Measurements from ENCODE around the gene FGF3. TPM values are rescaled to one million over a fixed set of nuclear protein-coding genes. Genes with fewer than 3 reads are reported as not detected.

Gene FGF3
- total RNA-seq, 1 experiment from 2014 or later, result not detected

- no peaks in the 10 kb centered on the region for H3K79me2 ChIP-seq (ENCODE audit: low read length)
- no peaks in the 10 kb centered on the region for H3K9me2 ChIP-seq (replicated peaks; ENCODE audit: insufficient read depth, low read length)
- no peak overlapping the region for H3K9ac ChIP-seq (ENCODE audit: low read length)
- DNase-seq, result no peak
- H3K9me3 ChIP-seq (ENCODE audit: low read length), result no peaks in the 10 kb centered on the region
- H3K4me2 ChIP-seq (ENCODE audit: low read depth, low read length, poor library complexity, severe bottlenecking), result no peak overlapping the region
- H4K20me1 ChIP-seq (ENCODE audit: insufficient read depth, low read depth, low read length), result no peaks in the 10 kb centered on the region
- H2AFZ ChIP-seq (ENCODE audit: low read length), result no peak overlapping the region
- H3K36me3 ChIP-seq (ENCODE audit: insufficient read depth, low read length), result no peaks in the 10 kb centered on the region
- H3K27me3 ChIP-seq (ENCODE audit: low read length), result no peaks in the 10 kb centered on the region
- H3K4me1 ChIP-seq (ENCODE audit: low read length), result no peaks in the 10 kb centered on the region
- no peak overlapping the region for H3K4me3 ChIP-seq (ENCODE audit: low read length)
- H3K27ac ChIP-seq (ENCODE audit: low read length), result no peak overlapping the region
Observed at GRCh38 chr11:69781241-69781640, 38.0 kb downstream of the FGF3 start.

- no peaks in the 10 kb centered on the region for H3K4me1 ChIP-seq (ENCODE audit: low read length)
- H3K27me3 ChIP-seq (ENCODE audit: low read length), result no peaks in the 10 kb centered on the region
- H3K27ac ChIP-seq (ENCODE audit: low read length), result no peak overlapping the region
- H3K4me3 ChIP-seq (ENCODE audit: low read length), result no peak overlapping the region
- no peak overlapping the region for H3K4me2 ChIP-seq (ENCODE audit: low read depth, low read length, poor library complexity, severe bottlenecking)
- no peak for DNase-seq
- no peaks in the 10 kb centered on the region for H3K9me3 ChIP-seq (ENCODE audit: low read length)
- H3K9ac ChIP-seq (ENCODE audit: low read length), result no peak overlapping the region
- H3K79me2 ChIP-seq (ENCODE audit: low read length), result no peaks in the 10 kb centered on the region
- H2AFZ ChIP-seq (ENCODE audit: low read length), result no peak overlapping the region
- no peaks in the 10 kb centered on the region for H3K36me3 ChIP-seq (ENCODE audit: insufficient read depth, low read length)
- no peaks in the 10 kb centered on the region for H4K20me1 ChIP-seq (ENCODE audit: insufficient read depth, low read depth, low read length)
- H3K9me2 ChIP-seq (replicated peaks; ENCODE audit: insufficient read depth, low read length), result no peaks in the 10 kb centered on the region
Observed at GRCh38 chr11:69778373-69778772, 40.8 kb downstream of the FGF3 start.

GRCh38 chr11:69775163-69775755, 44.0 kb downstream of the FGF3 start, which contains the start of gene FGF4:
Gene FGF4 (minus strand): TSS chr11:69775341. CDS start chr11:69775084, 257 bp downstream.
- Histone ChIP-seq H3K36me3 (ENCODE audit: insufficient read depth, low read length) (no peaks in the 10 kb centered on the region), H2AFZ (ENCODE audit: low read length) (no peak within 1 kb of the TSS), H3K4me2 (ENCODE audit: low read depth, low read length, poor library complexity, severe bottlenecking) (no peak within 1 kb of the TSS), H3K9me3 (ENCODE audit: low read length) (no peaks in the 10 kb centered on the region), H3K27ac (ENCODE audit: low read length) (no peak within 1 kb of the TSS), H3K27me3 (ENCODE audit: low read length) (no peaks in the 10 kb centered on the region), H4K20me1 (ENCODE audit: insufficient read depth, low read depth, low read length) (no peaks in the 10 kb centered on the region), H3K9me2 (replicated peaks; ENCODE audit: insufficient read depth, low read length) (no peaks in the 10 kb centered on the region), H3K4me3 (ENCODE audit: low read length) (no peak within 1 kb of the TSS), H3K9ac (ENCODE audit: low read length) (no peak within 1 kb of the TSS), H3K4me1 (ENCODE audit: low read length) (no peaks in the 10 kb centered on the region), H3K79me2 (ENCODE audit: low read length) (no peaks in the 10 kb centered on the region)
- DNase-seq, result no peak

DNA sequence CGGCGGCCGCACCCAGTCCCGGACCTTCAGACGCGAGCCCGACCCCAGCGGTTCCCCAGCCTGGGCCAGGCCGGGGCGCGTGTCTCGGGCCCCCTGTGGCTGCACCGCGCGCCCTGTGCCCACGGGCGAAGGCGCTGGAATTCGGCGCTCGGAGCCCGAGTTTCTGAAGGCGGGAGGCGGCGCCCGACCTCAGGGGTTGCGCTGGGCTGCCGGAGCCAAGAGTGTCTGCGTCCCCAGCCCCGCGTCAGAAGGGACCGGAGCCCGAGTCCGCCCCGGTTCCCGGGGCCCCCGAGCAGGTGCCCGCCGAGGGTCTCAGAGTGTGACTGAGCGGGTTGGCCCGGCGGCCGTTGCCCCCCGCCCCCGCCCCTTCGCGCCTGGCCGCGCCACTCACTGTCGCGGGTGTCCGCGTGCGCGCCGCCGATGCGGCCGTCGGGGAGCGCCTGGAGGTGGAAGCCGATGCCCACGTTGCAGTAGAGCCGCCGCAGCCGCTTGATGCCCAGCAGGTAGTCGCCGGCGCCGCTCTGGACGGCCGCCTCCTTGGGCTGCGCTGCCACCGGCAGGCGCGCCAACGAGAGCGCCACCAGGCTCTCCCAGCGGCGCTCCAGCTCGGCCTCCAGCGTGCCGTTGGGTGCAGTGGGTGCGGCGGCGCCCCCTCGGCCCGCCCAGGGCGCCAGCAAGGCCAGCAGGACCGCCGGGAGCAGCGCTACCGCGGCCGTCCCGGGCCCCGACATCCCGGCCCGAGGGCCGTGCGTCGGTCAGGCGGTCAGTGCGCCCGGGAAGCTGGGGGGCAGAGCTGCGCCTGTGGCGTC, 44.7 kb downstream of the FGF3 start:
- Histone ChIP-seq H3K27me3 (ENCODE audit: low read length) (no peaks in the 10 kb centered on the region), H3K4me1 (ENCODE audit: low read length) (no peaks in the 10 kb centered on the region), H3K4me2 (ENCODE audit: low read depth, low read length, poor library complexity, severe bottlenecking) (no peak overlapping the region), H3K27ac (ENCODE audit: low read length) (no peak overlapping the region), H4K20me1 (ENCODE audit: insufficient read depth, low read depth, low read length) (no peaks in the 10 kb centered on the region), H3K9me3 (ENCODE audit: low read length) (no peaks in the 10 kb centered on the region), H3K36me3 (ENCODE audit: insufficient read depth, low read length) (no peaks in the 10 kb centered on the region), H2AFZ (ENCODE audit: low read length) (no peak overlapping the region), H3K79me2 (ENCODE audit: low read length) (no peaks in the 10 kb centered on the region), H3K4me3 (ENCODE audit: low read length) (no peak overlapping the region), H3K9ac (ENCODE audit: low read length) (no peak overlapping the region), H3K9me2 (replicated peaks; ENCODE audit: insufficient read depth, low read length) (no peaks in the 10 kb centered on the region)
- no peak for DNase-seq

DNA sequence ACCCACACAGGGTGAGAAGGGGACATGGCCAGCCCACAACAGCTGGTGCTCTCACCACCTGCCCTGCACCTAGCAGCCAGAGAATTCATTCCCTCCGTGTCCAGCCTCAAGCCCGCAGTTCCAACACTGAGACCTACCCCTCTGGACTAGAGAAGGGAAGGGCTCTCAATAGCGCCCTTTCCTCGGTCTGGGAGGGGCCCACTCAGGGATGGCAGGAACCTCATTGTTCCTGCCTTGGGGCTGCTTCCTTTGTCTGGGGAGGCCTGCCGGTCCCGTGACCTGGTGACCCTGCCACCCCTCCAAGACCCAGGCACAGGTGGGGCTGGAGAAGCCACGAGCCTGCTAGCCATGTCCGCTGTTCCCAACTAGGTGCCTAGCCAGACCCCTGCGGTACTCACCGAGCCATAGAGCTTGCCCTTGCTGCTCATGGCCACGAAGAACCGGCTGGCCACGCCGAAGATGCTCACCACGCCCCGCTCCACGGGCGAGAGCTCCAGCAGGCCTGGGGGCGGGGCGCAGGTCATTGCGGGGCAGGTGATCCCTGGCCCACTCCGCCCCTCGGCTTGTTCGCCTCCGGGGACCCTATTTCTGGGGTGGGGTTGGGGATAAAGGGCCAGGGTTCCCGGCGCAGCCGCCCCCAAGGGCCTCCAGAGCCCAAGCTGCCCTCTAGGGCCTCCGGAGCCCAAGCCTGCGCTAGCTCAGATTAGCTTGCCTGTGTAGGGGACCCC, 45.4 kb downstream of the FGF3 start:
- no peak overlapping the region for H3K27ac ChIP-seq (ENCODE audit: low read length)
- H3K9me2 ChIP-seq (replicated peaks; ENCODE audit: insufficient read depth, low read length), result no peaks in the 10 kb centered on the region
- no peaks in the 10 kb centered on the region for H3K4me1 ChIP-seq (ENCODE audit: low read length)
- H3K4me2 ChIP-seq (ENCODE audit: low read depth, low read length, poor library complexity, severe bottlenecking), result no peak overlapping the region
- H3K27me3 ChIP-seq (ENCODE audit: low read length), result no peaks in the 10 kb centered on the region
- no peaks in the 10 kb centered on the region for H3K9me3 ChIP-seq (ENCODE audit: low read length)
- H2AFZ ChIP-seq (ENCODE audit: low read length), result no peak overlapping the region
- no peak overlapping the region for H3K9ac ChIP-seq (ENCODE audit: low read length)
- no peaks in the 10 kb centered on the region for H3K79me2 ChIP-seq (ENCODE audit: low read length)
- no peaks in the 10 kb centered on the region for H4K20me1 ChIP-seq (ENCODE audit: insufficient read depth, low read depth, low read length)
- no peaks in the 10 kb centered on the region for H3K36me3 ChIP-seq (ENCODE audit: insufficient read depth, low read length)
- no peak for DNase-seq
- H3K4me3 ChIP-seq (ENCODE audit: low read length), result no peak overlapping the region

GRCh38 chr11:69771466-69771865, 47.8 kb downstream of the FGF3 start:
- Histone ChIP-seq H3K9me3 (ENCODE audit: low read length) (no peaks in the 10 kb centered on the region), H3K27me3 (ENCODE audit: low read length) (no peaks in the 10 kb centered on the region), H3K4me2 (ENCODE audit: low read depth, low read length, poor library complexity, severe bottlenecking) (no peak overlapping the region), H2AFZ (ENCODE audit: low read length) (no peak overlapping the region), H3K27ac (ENCODE audit: low read length) (no peak overlapping the region), H3K36me3 (ENCODE audit: insufficient read depth, low read length) (no peaks in the 10 kb centered on the region), H3K4me3 (ENCODE audit: low read length) (no peak overlapping the region), H3K9ac (ENCODE audit: low read length) (no peak overlapping the region), H4K20me1 (ENCODE audit: insufficient read depth, low read depth, low read length) (no peaks in the 10 kb centered on the region), H3K9me2 (replicated peaks; ENCODE audit: insufficient read depth, low read length) (no peaks in the 10 kb centered on the region), H3K79me2 (ENCODE audit: low read length) (no peaks in the 10 kb centered on the region), H3K4me1 (ENCODE audit: low read length) (no peaks in the 10 kb centered on the region)
- no peak for DNase-seq

GRCh38 chr11:69770540-69770939, 48.7 kb downstream of the FGF3 start:
- H3K9me2 ChIP-seq (replicated peaks; ENCODE audit: insufficient read depth, low read length), result no peaks in the 10 kb centered on the region
- H2AFZ ChIP-seq (ENCODE audit: low read length), result no peak overlapping the region
- no peaks in the 10 kb centered on the region for H3K4me1 ChIP-seq (ENCODE audit: low read length)
- H4K20me1 ChIP-seq (ENCODE audit: insufficient read depth, low read depth, low read length), result no peaks in the 10 kb centered on the region
- H3K27ac ChIP-seq (ENCODE audit: low read length), result no peak overlapping the region
- H3K9me3 ChIP-seq (ENCODE audit: low read length), result no peaks in the 10 kb centered on the region
- no peak for DNase-seq
- no peak overlapping the region for H3K9ac ChIP-seq (ENCODE audit: low read length)
- no peaks in the 10 kb centered on the region for H3K36me3 ChIP-seq (ENCODE audit: insufficient read depth, low read length)
- H3K27me3 ChIP-seq (ENCODE audit: low read length), result no peaks in the 10 kb centered on the region
- H3K79me2 ChIP-seq (ENCODE audit: low read length), result no peaks in the 10 kb centered on the region
- no peak overlapping the region for H3K4me2 ChIP-seq (ENCODE audit: low read depth, low read length, poor library complexity, severe bottlenecking)
- H3K4me3 ChIP-seq (ENCODE audit: low read length), result no peak overlapping the region

- Histone ChIP-seq H3K9me2 (replicated peaks; ENCODE audit: insufficient read depth, low read length) (no peaks in the 10 kb centered on the region), H3K9me3 (ENCODE audit: low read length) (no peaks in the 10 kb centered on the region), H3K4me2 (ENCODE audit: low read depth, low read length, poor library complexity, severe bottlenecking) (no peak overlapping the region), H4K20me1 (ENCODE audit: insufficient read depth, low read depth, low read length) (no peaks in the 10 kb centered on the region), H2AFZ (ENCODE audit: low read length) (no peak overlapping the region), H3K27ac (ENCODE audit: low read length) (no peak overlapping the region), H3K27me3 (ENCODE audit: low read length) (no peaks in the 10 kb centered on the region), H3K4me1 (ENCODE audit: low read length) (no peaks in the 10 kb centered on the region), H3K36me3 (ENCODE audit: insufficient read depth, low read length) (no peaks in the 10 kb centered on the region), H3K79me2 (ENCODE audit: low read length) (no peaks in the 10 kb centered on the region), H3K4me3 (ENCODE audit: low read length) (no peak overlapping the region), H3K9ac (ENCODE audit: low read length) (no peak overlapping the region)
- no peak for DNase-seq
Observed at GRCh38 chr11:69765498-69765995, 53.7 kb downstream of the FGF3 start.

All from Karpas-422 (cell line).